Bronchial epithelial cell (primary cell): Measurements from ENCODE around the gene PAX5. TPM values are rescaled to one million over a fixed set of nuclear protein-coding genes. Genes with fewer than 3 reads are reported as not detected.

Experiments used
- DNase-seq: peaks from one replicate; pipeline ENCODE4 v3.0.0-alpha.2; 2010; ENCODE audit warnings: low read depth
- FAIRE-seq: peaks from 2 replicates; lab custom pipeline; 2011; peaks lifted over from hg19 to GRCh38; lab: Jason Lieb, UNC
- H3K27me3 ChIP-seq: 2 replicates; pipeline ENCODE4 v1.5.1; 2011; ENCODE audit warnings: low read length; ENCODE audit not compliant: control insufficient read depth, insufficient read depth
- H3K36me3 ChIP-seq: 2 replicates; pipeline ENCODE4 v1.5.1; 2011; ENCODE audit warnings: low read length; ENCODE audit not compliant: control insufficient read depth, insufficient read depth
- H3K4me3 ChIP-seq: 2 replicates; pipeline ENCODE4 v1.5.1; 2011; ENCODE audit warnings: mild to moderate bottlenecking, low read depth, low read length, control low read depth
- total RNA-seq: library from RNA; depleted of rRNA; stranded (reverse); fragments of >200 nt; gene quantifications from 2 replicates; pipeline ENCODE4 v1.2.1, GENCODE V29; 2014
- TF ChIP-seq, protein P1 (sequence below): IDR thresholded peaks from 2 replicates; pipeline ENCODE4 v1.5.1; 2011; ENCODE audit warnings: mild to moderate bottlenecking, moderate library complexity, low read length, control low read depth, inconsistent platforms; ENCODE audit not compliant: insufficient read depth, severe bottlenecking

PAX5 gene
- total RNA-seq, 1 donor from 2014 or later: not detected

DNA sequence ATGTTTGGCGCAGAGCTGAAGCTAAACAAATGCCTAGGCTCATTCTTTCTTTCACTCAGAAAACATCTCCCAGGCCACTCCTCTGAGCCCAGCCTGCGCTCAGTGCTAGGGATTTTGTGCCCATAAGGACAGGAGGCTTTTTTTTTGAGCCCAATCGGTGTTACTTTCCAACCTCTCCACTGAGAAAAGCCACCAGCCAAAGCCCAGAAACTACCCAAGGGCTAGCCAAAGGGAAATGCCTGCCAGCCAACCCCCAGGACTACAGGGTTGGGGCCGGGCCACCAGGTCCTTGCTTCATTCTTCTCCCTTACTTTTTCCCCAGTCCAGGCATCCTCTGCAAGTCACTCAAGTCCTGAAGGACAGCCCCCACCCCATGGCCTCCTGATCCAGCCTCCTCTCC, 134.7 kb downstream of the PAX5 start:
- Histone ChIP-seq H3K27me3 (peaks cover 10% of the 10 kb centered on the region), H3K36me3 (no peaks in the 10 kb centered on the region), H3K4me3 (no peak overlapping the region)
- DNase-seq (no peak), FAIRE-seq (no peak)
- TF ChIP-seq, protein P1, sequence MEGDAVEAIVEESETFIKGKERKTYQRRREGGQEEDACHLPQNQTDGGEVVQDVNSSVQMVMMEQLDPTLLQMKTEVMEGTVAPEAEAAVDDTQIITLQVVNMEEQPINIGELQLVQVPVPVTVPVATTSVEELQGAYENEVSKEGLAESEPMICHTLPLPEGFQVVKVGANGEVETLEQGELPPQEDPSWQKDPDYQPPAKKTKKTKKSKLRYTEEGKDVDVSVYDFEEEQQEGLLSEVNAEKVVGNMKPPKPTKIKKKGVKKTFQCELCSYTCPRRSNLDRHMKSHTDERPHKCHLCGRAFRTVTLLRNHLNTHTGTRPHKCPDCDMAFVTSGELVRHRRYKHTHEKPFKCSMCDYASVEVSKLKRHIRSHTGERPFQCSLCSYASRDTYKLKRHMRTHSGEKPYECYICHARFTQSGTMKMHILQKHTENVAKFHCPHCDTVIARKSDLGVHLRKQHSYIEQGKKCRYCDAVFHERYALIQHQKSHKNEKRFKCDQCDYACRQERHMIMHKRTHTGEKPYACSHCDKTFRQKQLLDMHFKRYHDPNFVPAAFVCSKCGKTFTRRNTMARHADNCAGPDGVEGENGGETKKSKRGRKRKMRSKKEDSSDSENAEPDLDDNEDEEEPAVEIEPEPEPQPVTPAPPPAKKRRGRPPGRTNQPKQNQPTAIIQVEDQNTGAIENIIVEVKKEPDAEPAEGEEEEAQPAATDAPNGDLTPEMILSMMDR: no peak

DNA sequence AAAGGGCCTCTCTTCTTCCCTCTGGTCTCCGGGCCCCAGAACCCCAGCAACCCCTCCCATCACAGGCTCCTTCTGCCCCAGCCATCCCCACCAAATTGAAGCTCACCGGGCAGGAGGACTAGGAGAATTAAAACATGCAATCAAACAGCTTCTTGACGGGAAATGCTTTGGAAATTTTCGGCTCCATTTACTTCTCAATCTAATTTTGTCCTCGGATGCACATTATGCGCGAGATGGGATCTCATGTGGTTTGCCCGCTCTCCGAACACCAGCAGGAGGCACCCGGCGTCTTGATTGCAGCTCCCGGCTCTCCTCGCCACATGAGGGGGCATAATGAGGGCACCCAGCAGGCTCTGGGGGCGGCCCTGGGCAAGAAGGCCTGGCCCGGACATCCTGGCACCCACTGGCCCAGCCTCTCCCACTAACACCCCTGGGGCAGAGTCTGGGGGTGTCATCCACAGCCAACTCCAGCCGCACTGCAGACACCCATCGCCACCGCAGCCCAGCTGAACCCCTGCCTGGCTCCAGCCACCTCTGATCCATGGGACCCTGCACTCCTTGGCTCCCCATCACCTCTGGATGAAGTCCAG, 135.5 kb downstream of the PAX5 start:
- Histone ChIP-seq H3K36me3 (no peaks in the 10 kb centered on the region), H3K4me3 (no peak overlapping the region), H3K27me3 (peaks cover 12% of the 10 kb centered on the region)
- no peak for DNase-seq
- TF ChIP-seq, protein P1: no peak
- no peak for FAIRE-seq

GRCh38 chr9:36897478-36897877, 136.6 kb downstream of the PAX5 start:
- Histone ChIP-seq H3K27me3 (peaks cover 12% of the 10 kb centered on the region), H3K4me3 (no peak overlapping the region), H3K36me3 (no peaks in the 10 kb centered on the region)
- no peak for FAIRE-seq
- TF ChIP-seq, protein P1: no peak
- no peak for DNase-seq

DNA sequence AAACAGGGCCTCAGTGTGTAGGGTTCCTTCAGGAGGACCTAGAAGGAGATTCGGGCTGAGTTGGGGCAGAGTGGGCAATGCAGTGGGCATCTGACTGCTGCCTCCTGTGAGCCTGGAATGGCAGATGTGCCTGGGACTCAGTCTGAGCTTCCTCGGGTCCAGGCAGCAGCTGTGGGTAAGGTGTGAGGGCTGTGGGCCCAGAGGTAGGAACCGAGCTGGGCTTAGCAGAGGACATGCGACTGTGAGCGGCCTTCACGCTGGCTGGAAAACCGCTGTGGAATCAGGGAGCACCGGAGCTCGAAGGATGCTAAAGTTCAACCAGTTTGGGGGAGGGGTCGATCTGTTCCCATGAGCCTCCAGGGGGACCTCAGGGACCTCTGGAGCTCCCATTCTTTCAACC, 137.0 kb downstream of the PAX5 start:
- TF ChIP-seq, protein P1: no peak
- Histone ChIP-seq H3K36me3 (no peaks in the 10 kb centered on the region), H3K27me3 (peaks cover 14% of the 10 kb centered on the region), H3K4me3 (no peak overlapping the region)
- FAIRE-seq: no peak
- no peak for DNase-seq

GRCh38 chr9:36896296-36896695, 137.8 kb downstream of the PAX5 start:
- Histone ChIP-seq H3K36me3 (no peaks in the 10 kb centered on the region), H3K27me3 (peaks cover 16% of the 10 kb centered on the region), H3K4me3 (no peak overlapping the region)
- DNase-seq: no peak
- TF ChIP-seq, protein P1: no peak
- FAIRE-seq: no peak

DNA sequence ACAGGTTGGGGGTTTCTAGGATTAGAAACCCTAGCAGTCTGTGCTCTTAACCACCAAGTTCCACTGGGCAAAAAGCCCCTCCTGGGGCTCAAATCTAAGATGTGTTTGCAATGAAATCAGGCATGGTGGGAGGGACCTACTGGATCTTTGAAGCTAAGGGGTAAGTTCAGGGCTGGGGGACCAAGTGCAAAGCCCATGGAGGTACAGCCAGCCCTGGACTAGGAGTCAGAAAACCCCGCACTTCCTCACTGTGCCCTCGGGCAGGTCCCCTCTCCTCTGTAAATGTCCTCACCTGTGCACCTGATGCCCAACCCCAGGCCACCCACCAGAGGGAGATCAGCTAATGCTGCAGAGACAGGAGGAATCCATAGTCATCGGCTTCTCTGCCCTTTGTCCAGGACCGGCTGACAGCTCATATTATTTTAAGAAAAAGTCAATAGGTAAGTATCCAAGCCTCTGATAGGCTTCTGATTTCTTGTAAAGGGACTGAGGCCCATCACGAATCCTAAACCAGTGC, 138.3 kb downstream of the PAX5 start:
- H3K4me3 ChIP-seq: no peak overlapping the region
- FAIRE-seq: no peak
- TF ChIP-seq, protein P1: no peak
- DNase-seq: no peak
- peaks cover 18% of the 10 kb centered on the region for H3K27me3 ChIP-seq
- no peaks in the 10 kb centered on the region for H3K36me3 ChIP-seq
